BJ (cell line): ENCODE results near the gene IGLL5. TPM values are rescaled to one million over a fixed set of nuclear protein-coding genes. Genes with fewer than 3 reads are reported as not detected.

Source experiments
- CTCF ChIA-PET: fragments of 350-600 bp; formaldehyde crosslinking; extraction: SDS; loops from one replicate; lab custom pipeline; 2021; ENCODE audit warnings: antibody characterized with exemption, inconsistent platforms; lab: Yijun Ruan, JAX
- POLR2A ChIA-PET: fragments of 300-600 bp; sonication (Branson Sonifier 250); formaldehyde crosslinking; extraction: SDS; loops from one replicate; lab custom pipeline; 2021; ENCODE audit warnings: antibody characterized with exemption; lab: Charles Lee
- DNase-seq: peaks from one replicate; pipeline ENCODE4 v3.0.0-alpha.2; 2011; ENCODE audit warnings: low read depth
- H3K27me3 ChIP-seq: 2 replicates; pipeline ENCODE4 v1.6.0; 2011; ENCODE audit warnings: low read length; ENCODE audit not compliant: control insufficient read depth, insufficient read depth
- H3K36me3 ChIP-seq: 2 replicates; pipeline ENCODE4 v1.5.1; 2011; ENCODE audit warnings: low read length; ENCODE audit not compliant: control insufficient read depth, insufficient read depth
- H3K4me3 ChIP-seq: 2 replicates; pipeline ENCODE4 v1.5.1; 2011; ENCODE audit warnings: low read depth, mild to moderate bottlenecking, control low read depth, low read length
- CTCF ChIP-seq: IDR thresholded peaks from 2 replicates; pipeline ENCODE4 v1.5.1; 2011; ENCODE audit warnings: low read depth, mild to moderate bottlenecking, control low read depth, inconsistent platforms, low read length, moderate library complexity; ENCODE audit not compliant: insufficient read depth
- polyA plus RNA-seq: library from polyadenylated mRNA; depleted of rRNA; stranded (reverse); fragments of >200 nt; gene quantifications from 2 replicates; pipeline ENCODE4 v1.2.3, GENCODE V29; 2011

IGLL5 gene
- polyA plus RNA-seq, 1 experiment = not detected

- DNase-seq = no peak
- H3K27me3 ChIP-seq = no peaks in the 10 kb centered on the region; the same call in 1 of the 2 replicates
- H3K4me3 ChIP-seq = no peak overlapping the region
- no peak for TF ChIP-seq CTCF
- H3K36me3 ChIP-seq = no peaks in the 10 kb centered on the region
- ChIA-PET POLR2A (no interaction called here), CTCF (interaction anchor here (1.5 to 2.0 kb wide), 2 partner anchors 9 to 10 kb away, joined by 4 to 6 read pairs; no protein-coding TSS in a partner anchor)
These were observed 45.6 kb downstream of the IGLL5 start for GRCh38 chr22:22933100-22933806.

- no peak for TF ChIP-seq CTCF
- POLR2A ChIA-PET = no interaction called here
- CTCF ChIA-PET = interaction anchor here (0.6 to 2.0 kb wide), 3 partner anchors 8 to 22 kb away, joined by 3 to 6 read pairs (median 4); no protein-coding TSS in a partner anchor
- Histone ChIP-seq H3K36me3 (no peaks in the 10 kb centered on the region), H3K4me3 (no peak overlapping the region), H3K27me3 (peaks cover 2% of the 10 kb centered on the region)
- DNase-seq = no peak
These were observed 46.4 kb downstream of the IGLL5 start for GRCh38 chr22:22933807-22934542.

GRCh38 chr22:22934543-22935055, 47.0 kb downstream of the IGLL5 start:
- Histone ChIP-seq H3K36me3 (no peaks in the 10 kb centered on the region), H3K4me3 (no peak overlapping the region), H3K27me3 (peaks cover 2% of the 10 kb centered on the region)
- no peak for TF ChIP-seq CTCF
- ChIA-PET POLR2A (no interaction called here), CTCF (interaction anchor here (0.6 to 1.5 kb wide), 2 partner anchors 21 to 22 kb away, joined by 3 to 9 read pairs; no protein-coding TSS in a partner anchor)
- no peak for DNase-seq

GRCh38 chr22:22935056-22935545, 47.5 kb downstream of the IGLL5 start:
- ChIA-PET CTCF (interaction anchor here (1.5 kb wide), 1 partner anchor 21 kb away, joined by 9 read pairs; no protein-coding TSS in a partner anchor), POLR2A (no interaction called here)
- DNase-seq = no peak
- TF ChIP-seq CTCF = no peak
- H3K4me3 ChIP-seq = no peak overlapping the region
- no peaks in the 10 kb centered on the region for H3K36me3 ChIP-seq
- H3K27me3 ChIP-seq = peaks cover 2% of the 10 kb centered on the region

- CTCF ChIA-PET = interaction anchor here (1.5 kb wide), 1 partner anchor 21 kb away, joined by 9 read pairs; no protein-coding TSS in a partner anchor
- peaks cover 2% of the 10 kb centered on the region for H3K27me3 ChIP-seq
- DNase-seq = no peak
- no peaks in the 10 kb centered on the region for H3K36me3 ChIP-seq
- H3K4me3 ChIP-seq = no peak overlapping the region
- POLR2A ChIA-PET = no interaction called here
- TF ChIP-seq CTCF = no peak
These were observed 48.0 kb downstream of the IGLL5 start for GRCh38 chr22:22935546-22936157.
